Measurements from ENCODE around the gene CIART. TPM values are rescaled to one million over a fixed set of nuclear protein-coding genes. Genes with fewer than 3 reads are reported as not detected.

Gene CIART
- polyA plus RNA-seq, 1 experiment: 9.4 TPM

DNA sequence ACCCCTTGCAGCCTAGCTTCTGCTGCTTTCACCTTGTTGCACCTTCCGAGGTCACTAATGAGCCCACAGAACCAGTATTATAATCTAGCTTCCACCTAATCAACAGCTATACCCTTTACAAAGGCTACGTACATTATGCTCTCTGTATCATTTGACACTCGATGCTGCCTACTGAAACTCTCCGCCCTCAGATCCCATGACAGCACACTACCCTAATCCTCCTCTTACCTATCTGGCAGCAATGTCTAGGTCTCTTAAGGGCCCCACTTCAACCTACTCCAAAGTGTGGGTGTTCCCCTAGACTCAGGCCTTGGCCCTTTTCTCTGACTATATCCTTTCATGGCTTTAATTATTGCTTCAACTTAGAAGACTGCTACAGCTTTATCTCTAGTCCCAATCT lies 6.5 kb downstream of the CIART start:
- H3K27me3 ChIP-seq (ENCODE audit: control insufficient read depth, insufficient read depth, low read length): no peaks in the 10 kb centered on the region
- no peaks in the 10 kb centered on the region for H3K9me3 ChIP-seq (ENCODE audit: control insufficient read depth, insufficient read depth, low read length)
- CTCF ChIA-PET: interaction anchor here (1.0 kb wide), 1 partner anchor 16 kb away, joined by 4 read pairs; no protein-coding TSS in a partner anchor
- no peak overlapping the region for H3K4me3 ChIP-seq (ENCODE audit: low read depth, low read length)
- POLR2A ChIA-PET: no interaction called here
- TF ChIP-seq CTCF (IDR thresholded peaks at IDR 0.05; ENCODE audit: low read depth, low read length): no peak
- no peak for DNase-seq (ENCODE audit: low read depth, low spot score)
- no peak overlapping the region for H3K27ac ChIP-seq (ENCODE audit: low read depth, low read length)

- CTCF ChIA-PET: no interaction called here
- POLR2A ChIA-PET: no interaction called here
- no peak for TF ChIP-seq CTCF (IDR thresholded peaks at IDR 0.05; ENCODE audit: low read depth, low read length)
Observed at GRCh38 chr1:150293433-150294253, 11.3 kb downstream of the CIART start, which contains the start of gene MRPS21. MRPS21 (plus strand) TSS chr1:150293861; CDS start chr1:150294367, 506 bp downstream.

DNA sequence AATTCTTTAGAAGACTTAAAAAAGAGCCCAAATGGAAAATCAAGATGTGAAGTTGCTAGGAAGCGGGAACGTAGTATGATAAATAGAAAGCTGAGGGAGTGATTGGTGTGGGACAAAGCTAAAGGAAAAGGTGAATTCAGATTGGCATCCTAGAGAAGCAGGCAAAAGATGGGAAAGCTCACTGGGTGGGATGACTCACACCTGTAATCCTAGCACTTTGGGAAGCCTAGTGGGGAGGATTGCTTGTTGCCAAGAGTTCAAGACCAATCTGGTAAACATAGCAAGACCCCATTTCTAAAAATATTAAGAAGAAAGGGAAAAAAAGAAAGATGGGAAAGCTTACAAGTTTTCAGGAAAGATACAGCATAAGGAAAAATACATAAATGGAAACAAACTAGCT lies 13.1 kb downstream of the CIART start:
- CTCF ChIA-PET: interaction anchor here (0.8 to 1.5 kb wide), 2 partner anchors 40 to 68 kb away, joined by 5 to 9 read pairs; no protein-coding TSS in a partner anchor
- H3K27ac ChIP-seq (ENCODE audit: low read depth, low read length): no peak overlapping the region
- no peaks in the 10 kb centered on the region for H3K27me3 ChIP-seq (ENCODE audit: control insufficient read depth, insufficient read depth, low read length)
- H3K9me3 ChIP-seq (ENCODE audit: control insufficient read depth, insufficient read depth, low read length): no peaks in the 10 kb centered on the region
- POLR2A ChIA-PET: no interaction called here
- no peak for DNase-seq (ENCODE audit: low read depth, low spot score)
- H3K4me3 ChIP-seq (ENCODE audit: low read depth, low read length): no peak overlapping the region
- TF ChIP-seq CTCF (IDR thresholded peaks at IDR 0.05; ENCODE audit: low read depth, low read length): no peak

More at GRCh38 chr1:150293433-150294253, 11.3 kb downstream of the CIART start, which contains the start of gene MRPS21:
- Histone ChIP-seq H3K27me3 (ENCODE audit: control insufficient read depth, insufficient read depth, low read length) (no peaks in the 10 kb centered on the region), H3K9me3 (ENCODE audit: control insufficient read depth, insufficient read depth, low read length) (no peaks in the 10 kb centered on the region), H3K4me3 (ENCODE audit: low read depth, low read length) (peak within 1 kb of the TSS; percentile 74), H3K27ac (ENCODE audit: low read depth, low read length) (peak within 1 kb of the TSS; percentile 50)
- peak; percentile 55 for DNase-seq (ENCODE audit: low read depth, low spot score)

- Histone ChIP-seq H3K4me3 (ENCODE audit: low read depth, low read length) (no peak overlapping the region), H3K9me3 (ENCODE audit: control insufficient read depth, insufficient read depth, low read length) (no peaks in the 10 kb centered on the region), H3K27ac (ENCODE audit: low read depth, low read length) (no peak overlapping the region), H3K27me3 (ENCODE audit: control insufficient read depth, insufficient read depth, low read length) (no peaks in the 10 kb centered on the region)
- POLR2A ChIA-PET: no interaction called here
- DNase-seq (ENCODE audit: low read depth, low spot score): no peak
- no peak for TF ChIP-seq CTCF (IDR thresholded peaks at IDR 0.05; ENCODE audit: low read depth, low read length)
- CTCF ChIA-PET: interaction anchor here (1.0 kb wide), 1 partner anchor 44 kb away, joined by 3 read pairs; no protein-coding TSS in a partner anchor
Observed at GRCh38 chr1:150299716-150300115, 17.4 kb downstream of the CIART start.

- H3K27ac ChIP-seq (ENCODE audit: low read depth, low read length): no peak overlapping the region
- ChIA-PET CTCF (no interaction called here), POLR2A (no interaction called here)
- no peak for DNase-seq (ENCODE audit: low read depth, low spot score)
- H3K4me3 ChIP-seq (ENCODE audit: low read depth, low read length): no peak overlapping the region
- no peaks in the 10 kb centered on the region for H3K9me3 ChIP-seq (ENCODE audit: control insufficient read depth, insufficient read depth, low read length)
- no peak for TF ChIP-seq CTCF (IDR thresholded peaks at IDR 0.05; ENCODE audit: low read depth, low read length)
- H3K27me3 ChIP-seq (ENCODE audit: control insufficient read depth, insufficient read depth, low read length): no peaks in the 10 kb centered on the region
Observed at GRCh38 chr1:150302338-150302737, 20.0 kb downstream of the CIART start.

All from AG04450 (cell line).